Left cardiac atrium (tissue), 4 donors: Measurements from ENCODE around the gene EEIG2. TPM values are rescaled to one million over a fixed set of nuclear protein-coding genes. Genes with fewer than 3 reads are reported as not detected.
"Not testable (repeated sequence)": the region's sequence is repeated elsewhere in the genome, so short reads cannot be mapped to it uniquely, and the experiment has no call there.

Experiments used
- ATAC-seq, 2 donors: fragments of 200-7000 bp; cut with Tn5 transposase; one replicate each; pipeline ENCODE4 v1.9.1; 2020; ENCODE audit warnings: mild to moderate bottlenecking in 2 of 2, moderate library complexity in 2 of 2
- DNase-seq: peaks from one replicate; pipeline ENCODE4 v3.0.0-alpha.2; 2020
- intact Hi-C, 2 donors: fragments of 100-400 bp; cut with DNase I; formaldehyde crosslinking; loops; one replicate each; pipeline versions ENCODE4 v1.14.1 to v1.15.1; 2022 to 2023
- long read RNA-seq: library from polyadenylated mRNA; unstranded; transcript quantifications from one replicate; pipeline ENCODE4 v2.0.0, GENCODE V29; 2021
- total RNA-seq, 2 donors: library from RNA; stranded (reverse); fragmentation: NEBNext Ultra II Directional; extraction: Animal tissue kit (Norgen Biotek cat#: 25700); gene quantifications; one replicate each; pipeline ENCODE4 v1.2.1, GENCODE V29; 2021
- donor health status: DM: no; HTN: yes; CAD: no.
- donor health status: DM: no; HTN: yes; CAD: no; lungs with severe emphysema.
- donor health status: DM: yes; HTN: yes; CAD: no.
- donor health status: Dilated cardiomyopathy.

EEIG2 gene
- 1 to 10 TPM; 8.5 to 9.9 TPM for total RNA-seq
- long read RNA-seq, partial matches to known transcripts = 3 of 3 reads
- long read RNA-seq, other reads (novel, unspliced or antisense) = 0 of 3 reads

- intact Hi-C loops = loop anchor here (5.0 kb wide), 3 partner anchors 38 to 83 kb away; no protein-coding TSS in a partner anchor
- ATAC-seq = peak; percentile 94 to 96
- peak; percentile 87 for DNase-seq
These were observed at the start of gene EEIG2 for GRCh38 chr1:108559215-108560186. EEIG2 (plus strand) TSS chr1:108560100; CDS start chr1:108560429, 329 bp downstream.

GRCh38 chr1:108511764-108512163 is 48.1 kb upstream of the EEIG2 start:
- DNase-seq (no peak), ATAC-seq (no peak)
- intact Hi-C loops = loop anchor here (1.0 to 2.0 kb wide), 2 partner anchors 131 to 132 kb away; no protein-coding TSS in a partner anchor

- intact Hi-C loops = loop anchor here (1.0 to 2.0 kb wide), 2 partner anchors 130 to 131 kb away; no protein-coding TSS in a partner anchor
- DNase-seq (no peak), ATAC-seq (peak in 1 of 2 donors; percentile 54)
These were observed 47.5 kb upstream of the EEIG2 start for GRCh38 chr1:108512239-108513043.

- DNase-seq = no peak
- ATAC-seq = no peak
- intact Hi-C loops = loop anchor here in 1 of 2 donors (2.0 kb wide), 1 partner anchor 130 kb away; no protein-coding TSS in a partner anchor
These were observed 46.9 kb upstream of the EEIG2 start for GRCh38 chr1:108513044-108513415.

GRCh38 chr1:108513914-108514313 is 46.0 kb upstream of the EEIG2 start:
- not testable (repeated sequence) for DNase-seq, ATAC-seq
- intact Hi-C loops = loop anchor here in 1 of 2 donors (2.0 kb wide), 1 partner anchor 129 kb away; no protein-coding TSS in a partner anchor

GRCh38 chr1:108517301-108517897 is 42.5 kb upstream of the EEIG2 start:
- intact Hi-C loops, ATAC-seq: not testable (repeated sequence)

GRCh38 chr1:108521990-108522393 is 37.9 kb upstream of the EEIG2 start:
- ATAC-seq (peak in 1 of 2 donors; percentile 67), DNase-seq (no peak)
- intact Hi-C loops = no loop called here

More at GRCh38 chr1:108517301-108517897, 42.5 kb upstream of the EEIG2 start:
- not testable (repeated sequence) for DNase-seq

- DNase-seq (no peak), ATAC-seq (no peak)
- intact Hi-C loops = no loop called here
These were observed 36.1 kb upstream of the EEIG2 start for GRCh38 chr1:108523829-108524228.

GRCh38 chr1:108524676-108525075 is 35.2 kb upstream of the EEIG2 start:
- no peak for DNase-seq
- intact Hi-C loops = no loop called here
- no peak for ATAC-seq

GRCh38 chr1:108527135-108527534 is 32.8 kb upstream of the EEIG2 start:
- DNase-seq (no peak), ATAC-seq (no peak)
- intact Hi-C loops = no loop called here

- intact Hi-C loops = no loop called here
- no peak for DNase-seq
- ATAC-seq = no peak
These were observed 32.1 kb upstream of the EEIG2 start for GRCh38 chr1:108527837-108528236.

GRCh38 chr1:108531444-108531843 is 28.5 kb upstream of the EEIG2 start:
- DNase-seq (no peak), ATAC-seq (peak in 1 of 2 donors; percentile 55)
- intact Hi-C loops = no loop called here

- intact Hi-C loops = no loop called here
- no peak for ATAC-seq
These were observed 27.2 kb upstream of the EEIG2 start for GRCh38 chr1:108532730-108533129.

GRCh38 chr1:108533351-108534083 is 26.4 kb upstream of the EEIG2 start:
- ATAC-seq (no peak), DNase-seq (no peak)
- intact Hi-C loops = no loop called here

More at GRCh38 chr1:108532730-108533129, 27.2 kb upstream of the EEIG2 start:
- DNase-seq = no peak

GRCh38 chr1:108534759-108535158 is 25.1 kb upstream of the EEIG2 start:
- no peak for DNase-seq
- ATAC-seq = no peak
- intact Hi-C loops = no loop called here

GRCh38 chr1:108535315-108535897 is 24.5 kb upstream of the EEIG2 start:
- intact Hi-C loops, ATAC-seq, DNase-seq: not testable (repeated sequence)

- ATAC-seq, DNase-seq, intact Hi-C loops: not testable (repeated sequence)
These were observed 23.9 kb upstream of the EEIG2 start for GRCh38 chr1:108536021-108536420.

- ATAC-seq, DNase-seq, intact Hi-C loops: not testable (repeated sequence)
These were observed 23.1 kb upstream of the EEIG2 start for GRCh38 chr1:108536791-108537190.
